Measurements from ENCODE around the gene RARRES1.

Gene RARRES1, protein sequence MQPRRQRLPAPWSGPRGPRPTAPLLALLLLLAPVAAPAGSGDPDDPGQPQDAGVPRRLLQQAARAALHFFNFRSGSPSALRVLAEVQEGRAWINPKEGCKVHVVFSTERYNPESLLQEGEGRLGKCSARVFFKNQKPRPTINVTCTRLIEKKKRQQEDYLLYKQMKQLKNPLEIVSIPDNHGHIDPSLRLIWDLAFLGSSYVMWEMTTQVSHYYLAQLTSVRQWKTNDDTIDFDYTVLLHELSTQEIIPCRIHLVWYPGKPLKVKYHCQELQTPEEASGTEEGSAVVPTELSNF

DNA sequence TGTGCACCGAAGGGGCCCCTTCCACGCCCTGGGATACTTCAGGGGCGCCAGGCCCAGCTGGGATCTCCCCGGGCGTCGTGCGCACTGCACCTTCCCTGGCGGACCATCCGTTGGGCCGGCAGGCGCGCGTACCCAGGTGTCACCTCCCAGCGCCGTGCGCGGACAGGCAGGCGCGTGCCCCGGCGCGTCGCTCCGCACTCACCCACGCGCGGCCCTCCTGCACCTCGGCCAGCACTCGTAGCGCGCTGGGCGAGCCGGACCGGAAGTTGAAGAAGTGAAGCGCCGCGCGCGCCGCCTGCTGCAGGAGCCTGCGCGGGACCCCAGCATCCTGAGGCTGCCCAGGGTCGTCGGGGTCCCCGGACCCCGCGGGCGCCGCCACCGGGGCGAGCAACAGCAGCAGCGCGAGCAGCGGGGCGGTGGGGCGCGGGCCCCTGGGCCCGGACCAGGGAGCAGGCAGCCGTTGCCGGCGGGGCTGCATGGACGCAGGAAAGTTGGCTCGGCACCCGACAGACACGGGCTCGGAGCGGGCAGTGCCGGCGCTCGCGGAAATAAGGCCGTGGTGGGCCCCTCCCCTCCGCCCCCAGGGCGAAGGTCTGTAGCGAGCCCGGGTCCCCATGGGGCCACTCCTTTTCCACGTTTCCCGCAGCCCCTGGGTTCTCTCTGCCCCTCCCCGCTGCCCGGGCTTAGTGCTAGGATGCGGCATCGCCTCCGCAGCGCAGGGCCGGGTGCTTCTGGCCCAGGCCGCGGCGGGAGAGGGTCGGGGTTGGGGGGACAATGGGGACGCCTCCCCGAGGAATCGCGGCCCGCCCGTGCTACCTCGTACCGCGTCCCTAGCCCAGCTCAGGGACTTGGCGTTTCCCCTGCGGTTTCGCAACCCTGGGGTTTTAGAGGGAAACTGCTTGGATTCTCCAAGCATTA, at the start of gene RARRES1:
Gene RARRES1, minus strand, starts transcription at position 520 of the 918 bp plus-strand sequence. Its CDS starts 42 bp downstream, at position 478.
- peak; percentile 68 for DNase-seq

DNA sequence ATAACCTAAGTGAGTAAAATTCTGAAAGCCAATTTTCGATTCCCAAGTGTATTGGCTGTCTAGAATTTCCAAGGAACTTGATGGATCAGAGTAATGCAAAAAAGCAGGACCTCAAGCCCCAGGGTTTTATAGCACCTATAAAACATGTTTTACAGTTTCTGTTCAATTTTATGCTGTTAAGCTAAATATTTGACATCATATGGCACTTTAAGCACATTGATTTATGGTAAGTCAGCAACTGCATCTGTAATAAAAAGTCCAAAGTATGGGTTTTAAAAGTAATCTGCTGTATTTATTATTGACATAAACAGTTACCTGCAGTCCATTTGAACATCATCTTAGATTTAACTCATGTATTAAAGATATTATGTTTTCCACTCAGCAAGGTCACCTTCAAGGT, 49.6 kb upstream of the RARRES1 start:
- no peak for DNase-seq

DNA sequence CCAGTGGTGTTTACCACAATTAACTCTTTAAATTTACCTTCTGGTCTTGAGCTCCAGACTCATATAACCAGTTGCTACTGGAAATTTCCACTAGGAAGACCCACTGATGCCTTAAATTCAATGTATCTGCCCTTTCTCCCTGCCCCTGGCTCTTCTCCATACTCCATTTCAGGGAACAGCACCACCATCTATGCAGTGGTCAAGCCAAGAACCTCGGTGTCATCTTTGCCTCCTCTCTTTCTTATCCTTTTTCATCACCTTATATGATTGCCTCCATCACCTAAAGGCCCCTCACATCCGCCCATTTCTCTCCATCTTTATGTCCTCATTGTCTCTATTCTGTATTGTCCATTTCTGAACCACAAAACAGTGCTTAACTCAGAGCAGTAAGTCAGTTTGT, 48.9 kb upstream of the RARRES1 start:
- DNase-seq = no peak

DNA sequence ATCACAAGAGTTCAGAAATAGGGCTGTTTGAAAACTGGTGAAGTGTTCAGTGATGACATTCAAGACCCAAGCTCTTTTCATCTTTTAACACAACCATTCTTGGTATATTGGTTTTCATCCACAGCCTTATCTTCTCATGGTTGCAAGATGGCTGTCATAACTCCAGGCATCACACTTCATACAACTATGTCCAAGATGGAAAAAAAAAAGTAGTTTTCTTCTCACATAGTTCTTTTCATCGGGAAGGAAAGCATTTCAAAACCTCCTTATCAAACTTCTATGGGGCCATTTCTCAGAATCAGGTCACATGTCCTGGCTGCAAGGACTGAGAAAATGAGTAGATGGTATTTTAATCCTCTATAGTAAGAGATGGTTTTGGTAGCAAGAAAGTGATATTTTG, 48.5 kb upstream of the RARRES1 start:
- no peak for DNase-seq

DNA sequence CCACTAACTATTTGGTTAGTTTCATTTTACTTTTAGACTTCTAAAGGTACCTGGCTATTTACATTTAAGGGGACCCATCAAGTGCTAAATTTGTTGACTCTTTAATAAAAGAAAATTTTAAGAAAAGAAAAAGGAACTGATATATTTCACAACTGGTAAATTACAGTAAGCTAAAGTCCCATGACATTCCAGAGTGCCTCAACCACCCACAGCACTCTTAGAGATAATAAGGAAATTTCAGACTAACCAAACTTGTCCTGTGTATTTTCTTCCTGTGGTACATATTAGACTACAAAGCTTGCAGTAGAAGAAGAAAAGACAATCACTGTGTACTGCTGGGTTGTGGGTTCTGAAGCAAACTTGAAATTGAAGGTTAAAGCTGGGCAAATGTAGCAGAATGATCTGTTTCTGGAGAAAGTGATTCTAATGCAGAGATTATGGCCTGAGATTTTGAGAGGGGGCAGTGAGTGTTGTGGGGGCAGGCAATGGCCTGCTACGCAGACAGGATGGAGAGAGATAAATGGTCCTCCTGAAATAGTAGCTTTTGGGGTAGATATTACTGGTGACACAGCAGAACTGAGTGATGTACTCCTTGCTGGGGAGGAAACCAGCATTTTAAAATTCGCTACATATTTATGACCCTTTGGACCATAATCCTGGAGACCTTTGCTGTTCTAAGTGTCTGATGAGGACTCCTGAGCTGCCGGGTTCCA, 45.1 kb upstream of the RARRES1 start:
- peak; percentile 70 for DNase-seq

DNA sequence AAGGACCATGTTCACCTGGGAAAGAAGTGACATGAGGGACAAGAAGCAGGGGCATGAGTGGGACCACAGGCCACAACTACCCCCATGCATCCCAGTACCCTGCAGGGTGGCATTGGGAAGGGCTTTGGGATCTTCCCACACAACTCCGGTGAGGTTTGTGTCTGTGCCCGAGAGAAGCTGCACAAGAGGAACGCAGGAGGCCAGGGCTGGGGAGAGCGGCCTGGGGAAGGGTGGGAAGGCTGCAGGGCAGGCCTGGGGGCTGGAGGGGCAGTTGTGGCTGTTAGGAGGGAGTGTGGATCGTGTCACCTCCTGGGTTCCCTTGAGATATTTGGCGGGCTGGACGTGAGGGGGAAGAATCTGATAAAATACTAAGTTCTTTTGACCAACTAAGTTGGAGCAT, 44.3 kb upstream of the RARRES1 start:
- DNase-seq = no peak

DNA sequence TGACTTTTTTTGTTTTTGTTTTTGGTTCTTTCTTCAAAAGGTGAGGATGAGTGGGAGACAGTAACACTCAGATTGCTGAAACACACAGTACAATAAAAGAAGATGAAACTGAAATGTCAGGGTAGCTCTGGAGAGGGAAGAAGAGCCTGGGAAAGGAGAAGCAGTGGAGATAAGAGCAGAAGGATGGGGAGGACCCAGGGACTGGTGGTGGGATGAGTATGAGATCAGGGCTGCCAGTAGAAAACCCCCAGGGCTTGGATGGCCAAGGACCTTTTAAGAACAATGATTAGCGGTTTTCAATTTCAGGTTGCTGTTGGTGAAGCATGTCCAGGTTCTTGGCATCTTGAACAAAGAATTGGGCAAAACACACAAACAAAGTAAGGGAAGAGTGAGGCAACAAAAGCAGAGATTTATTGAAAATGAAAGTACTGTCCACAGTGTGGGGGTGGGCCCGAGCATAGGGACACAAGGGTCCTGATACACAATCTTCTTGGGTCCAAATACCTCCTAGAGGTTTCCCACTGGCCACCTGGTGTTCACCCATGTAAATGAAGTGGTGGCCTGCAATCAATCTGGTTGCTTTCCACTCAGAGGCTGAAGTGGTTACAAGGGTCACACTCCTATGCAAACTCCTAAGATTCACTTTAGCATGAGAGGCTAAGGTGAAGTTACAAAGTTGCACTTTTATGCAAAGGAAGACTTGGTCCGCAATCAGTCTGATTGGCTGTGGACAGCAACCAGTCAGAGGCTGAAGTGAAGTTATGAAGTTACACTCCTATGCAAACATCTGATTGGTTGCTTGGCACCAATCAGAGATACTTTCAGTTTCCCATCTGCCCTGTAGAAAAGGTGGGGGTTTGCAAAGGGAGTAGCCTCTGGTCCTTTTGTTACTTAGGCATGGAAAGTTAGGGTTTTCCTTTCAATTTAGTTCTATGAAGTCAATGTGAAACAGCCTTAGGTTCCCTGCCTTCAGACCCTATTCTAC, 43.5 kb upstream of the RARRES1 start:
- DNase-seq = peak; percentile 65

DNA sequence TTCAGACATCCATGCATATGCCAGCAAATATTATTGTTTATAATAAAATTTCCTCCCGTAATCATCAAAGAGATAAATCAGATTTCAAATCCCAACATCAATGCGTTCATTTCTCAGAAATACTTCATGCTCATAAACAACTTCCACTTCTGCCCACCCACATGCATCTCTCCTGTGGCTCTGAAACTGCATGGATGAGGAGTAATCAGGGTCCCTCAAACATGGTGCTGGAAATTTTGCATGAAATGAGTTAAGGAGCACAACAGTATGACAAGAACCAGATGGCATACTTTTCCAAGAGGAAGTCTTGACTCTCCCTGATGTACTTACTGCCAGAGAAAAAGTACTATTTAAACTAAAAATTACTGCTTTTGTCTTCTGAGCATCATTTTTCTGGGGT, 42.7 kb upstream of the RARRES1 start:
- DNase-seq = peak; percentile 44

DNA sequence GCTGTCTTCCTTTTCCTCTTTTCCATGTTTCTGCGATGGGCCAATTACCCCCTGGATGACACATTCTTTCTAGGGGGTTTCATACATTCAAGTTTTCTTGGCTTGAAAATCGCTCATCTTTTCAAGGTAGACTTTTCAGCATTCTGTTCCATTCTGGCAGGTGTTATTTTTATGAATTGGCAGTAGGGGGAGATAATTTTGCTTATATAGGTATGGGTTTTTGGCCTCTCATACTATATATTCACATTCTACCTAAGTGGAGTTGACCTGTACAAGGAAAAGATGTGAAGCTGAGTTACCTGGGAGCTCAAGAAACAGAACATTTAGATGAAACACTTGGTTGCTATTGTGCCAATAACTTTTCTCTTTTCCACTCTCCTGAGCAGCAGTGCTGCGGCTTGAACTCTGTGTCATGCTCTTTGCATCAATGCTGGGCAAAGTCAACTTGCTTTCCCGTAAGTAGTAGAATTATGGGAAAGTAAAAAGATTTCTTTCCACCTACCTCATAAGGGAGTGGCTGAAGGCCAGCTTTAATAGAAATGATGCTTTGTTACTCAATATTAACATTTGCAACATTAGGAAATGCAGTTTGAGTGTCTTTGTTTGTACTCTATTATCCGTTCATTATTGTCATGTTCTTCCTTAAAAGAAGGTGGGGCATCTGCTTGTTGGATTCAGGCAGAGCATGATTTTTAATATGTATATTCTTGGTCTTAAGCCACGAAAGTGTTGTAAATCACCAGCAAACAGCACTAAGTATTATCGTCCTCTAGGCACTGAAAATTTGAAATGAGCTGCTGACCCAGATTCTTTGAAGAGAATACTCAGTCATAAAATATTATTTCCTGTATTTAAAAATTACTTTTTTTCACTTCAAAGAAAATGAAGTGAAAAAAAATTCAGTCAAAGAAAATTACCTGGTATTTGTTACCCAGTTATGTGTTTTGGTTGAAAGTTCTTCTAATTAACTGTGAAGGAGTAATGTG, 41.9 kb upstream of the RARRES1 start:
- DNase-seq = peak; percentile 52

DNA sequence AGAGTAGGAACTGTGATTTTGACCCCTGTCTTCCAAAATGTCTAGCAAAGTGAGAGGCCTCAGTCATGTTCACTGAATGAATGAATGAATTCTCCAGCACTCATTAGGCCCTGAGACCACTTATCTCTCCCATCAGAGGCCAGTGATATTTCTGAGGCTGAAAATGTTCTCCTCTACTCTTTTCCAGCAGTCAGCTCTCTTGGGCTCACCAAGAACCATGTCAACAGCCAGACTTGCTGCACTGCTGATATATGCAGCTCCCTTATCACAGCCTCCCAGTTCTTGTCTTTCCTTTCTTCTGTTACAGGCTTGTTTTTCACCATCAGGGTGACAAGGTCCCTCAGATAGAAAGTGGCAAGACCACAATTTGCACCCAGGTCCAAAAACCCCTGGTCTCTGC, 40.9 kb upstream of the RARRES1 start:
- no peak for DNase-seq

DNA sequence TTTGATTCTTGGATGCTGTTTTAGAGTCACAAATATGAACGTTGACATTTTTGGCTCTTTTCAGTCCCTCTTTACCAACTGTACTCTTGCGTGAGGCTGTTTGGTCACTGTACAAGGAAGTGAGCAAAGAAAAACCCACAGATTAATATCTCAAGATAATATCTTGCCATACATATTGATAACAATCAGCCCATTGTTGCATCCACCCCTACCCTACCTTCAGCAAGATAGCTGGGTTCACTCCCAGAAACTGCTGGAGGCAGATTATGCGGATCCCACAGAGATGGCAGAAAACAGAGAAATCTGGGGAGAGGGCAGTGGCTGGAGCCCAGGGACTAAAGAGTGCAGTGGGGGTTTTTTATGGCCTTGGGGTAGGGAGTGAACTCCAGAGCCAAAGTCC, 39.7 kb upstream of the RARRES1 start:
- DNase-seq = no peak

DNA sequence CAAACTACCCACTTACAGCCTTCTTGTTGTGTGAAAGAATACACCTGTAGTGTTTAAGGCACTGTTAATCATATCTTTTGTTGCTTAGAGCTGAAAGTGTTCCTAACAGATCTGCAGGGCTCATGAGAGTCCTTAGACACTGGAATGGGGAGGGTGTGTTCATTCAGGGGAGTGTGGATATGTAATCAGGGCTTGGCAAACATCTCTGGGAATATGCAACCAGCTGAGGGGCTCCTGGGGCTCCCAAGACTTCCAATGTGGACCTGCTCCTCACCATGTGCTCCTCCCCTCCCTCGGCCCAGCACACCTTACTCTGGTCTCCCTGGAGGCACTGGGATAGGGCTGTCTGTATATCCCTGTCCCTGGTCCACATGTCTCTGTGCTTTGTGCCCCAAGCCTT, 39.3 kb upstream of the RARRES1 start:
- no peak for DNase-seq

DNA sequence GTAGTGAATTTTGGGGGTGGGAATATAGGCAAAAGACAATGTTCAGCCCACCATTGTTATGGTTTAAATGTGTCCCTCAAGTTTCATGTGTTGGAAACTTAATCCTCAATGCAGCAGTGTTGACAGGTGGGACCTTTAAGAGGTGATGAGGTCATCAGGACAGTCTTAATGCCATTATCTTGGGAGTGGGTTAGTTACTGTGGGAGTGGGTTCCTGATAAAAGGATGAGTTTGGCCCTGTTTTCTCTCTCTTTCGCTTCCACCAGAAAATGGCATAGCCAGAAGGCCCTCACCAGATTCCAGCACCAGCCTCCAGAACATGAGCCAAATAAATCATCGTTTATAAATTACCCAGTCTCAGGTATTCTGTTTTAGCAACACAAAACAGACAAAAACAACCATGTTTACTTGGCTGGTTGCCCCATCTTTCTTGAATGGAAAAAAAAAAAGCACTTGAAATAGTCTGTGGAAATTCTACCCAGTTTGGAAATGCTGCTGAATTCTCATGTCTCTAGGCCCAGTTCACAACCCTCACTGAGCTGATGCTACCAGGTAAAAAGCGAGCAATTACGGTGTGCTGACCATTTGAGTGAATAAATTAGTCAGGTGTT, 38.6 kb upstream of the RARRES1 start:
- DNase-seq = no peak

DNA sequence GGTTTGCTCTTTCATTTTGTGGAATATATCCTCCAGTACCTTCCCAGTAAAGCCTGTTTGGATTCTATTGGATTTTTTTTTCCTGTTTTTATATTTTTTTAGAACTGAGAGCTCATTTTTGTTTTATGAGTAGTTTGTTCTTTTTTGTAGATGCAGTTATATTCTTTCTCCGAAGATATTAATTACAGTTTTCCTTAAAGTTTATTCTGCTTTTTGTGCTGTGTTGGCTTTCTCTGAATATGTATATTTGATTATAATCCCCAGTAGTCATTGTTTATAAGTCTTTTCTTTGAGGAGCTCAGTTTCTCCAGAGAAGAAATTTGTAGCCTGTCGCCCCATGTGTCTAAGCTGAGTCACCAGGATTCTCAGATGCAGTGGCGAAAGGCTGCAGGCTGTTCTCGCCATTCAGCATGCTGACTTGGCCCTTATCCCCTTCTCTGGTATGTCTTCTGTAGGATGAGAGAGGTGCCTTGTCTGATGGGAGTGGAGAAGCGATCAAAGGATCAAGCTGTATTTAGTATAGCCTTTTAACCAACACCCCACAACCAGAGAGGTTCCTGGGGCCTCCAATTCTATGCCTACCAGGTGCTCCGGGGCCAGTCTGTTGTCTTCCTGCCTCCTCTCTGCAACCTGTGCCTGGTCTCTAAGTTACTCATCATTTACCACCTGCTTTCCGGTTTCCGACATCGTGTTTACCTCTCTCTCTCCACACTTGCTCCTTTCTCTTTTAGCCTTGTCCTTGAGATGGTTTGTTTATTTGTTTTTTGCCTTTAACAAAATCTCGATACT, 37.9 kb upstream of the RARRES1 start:
- DNase-seq = no peak

DNA sequence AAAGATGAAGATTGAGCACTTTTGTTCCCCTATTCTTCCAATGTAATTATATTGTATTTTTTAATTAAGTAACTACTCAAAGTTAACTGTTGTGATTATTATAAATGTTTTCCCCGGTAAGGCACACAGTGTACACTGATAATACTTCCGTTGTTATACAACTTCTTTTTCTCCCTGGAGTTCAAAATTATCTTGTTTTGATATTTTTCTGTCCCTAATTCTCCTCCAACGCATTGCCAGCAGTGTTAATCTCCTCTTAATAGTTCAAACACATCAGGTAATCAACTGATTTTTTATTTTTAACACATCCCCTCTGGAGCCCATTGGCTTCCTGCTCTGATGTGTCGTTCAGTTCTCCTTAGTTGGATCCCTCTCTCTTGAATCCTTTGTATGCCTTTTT, 37.3 kb upstream of the RARRES1 start:
- DNase-seq = no peak

DNA sequence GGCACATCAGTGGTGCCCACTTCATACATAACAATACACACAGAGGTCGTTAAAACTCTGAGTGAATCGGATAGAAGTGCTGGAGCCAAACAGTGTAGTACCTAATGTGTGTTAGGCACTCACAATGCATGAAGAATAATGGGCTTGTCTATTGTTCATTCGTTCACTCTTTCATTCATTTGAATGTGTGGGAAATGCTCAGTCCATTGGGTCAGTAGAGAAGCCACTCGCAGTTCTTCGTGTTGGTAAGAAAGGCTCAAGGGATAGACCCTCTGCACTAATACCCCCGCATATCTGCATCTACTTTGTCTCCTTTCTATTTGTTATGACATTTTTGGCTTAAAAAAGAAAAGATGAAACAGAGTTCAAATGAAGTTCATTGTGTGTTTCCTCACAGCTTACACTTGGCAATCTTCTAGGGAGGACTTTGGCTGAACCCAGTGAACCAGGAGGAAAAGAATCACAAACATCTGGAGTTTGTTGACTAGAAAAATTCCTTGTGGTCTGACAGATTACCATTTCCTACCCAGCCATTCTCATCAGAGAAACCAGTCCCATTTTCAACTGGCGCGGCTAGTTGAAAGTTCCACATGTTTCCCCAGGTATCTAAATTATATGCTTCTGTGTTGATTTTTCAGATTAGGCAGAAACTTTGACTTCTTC, 36.8 kb upstream of the RARRES1 start:
- no peak for DNase-seq

DNA sequence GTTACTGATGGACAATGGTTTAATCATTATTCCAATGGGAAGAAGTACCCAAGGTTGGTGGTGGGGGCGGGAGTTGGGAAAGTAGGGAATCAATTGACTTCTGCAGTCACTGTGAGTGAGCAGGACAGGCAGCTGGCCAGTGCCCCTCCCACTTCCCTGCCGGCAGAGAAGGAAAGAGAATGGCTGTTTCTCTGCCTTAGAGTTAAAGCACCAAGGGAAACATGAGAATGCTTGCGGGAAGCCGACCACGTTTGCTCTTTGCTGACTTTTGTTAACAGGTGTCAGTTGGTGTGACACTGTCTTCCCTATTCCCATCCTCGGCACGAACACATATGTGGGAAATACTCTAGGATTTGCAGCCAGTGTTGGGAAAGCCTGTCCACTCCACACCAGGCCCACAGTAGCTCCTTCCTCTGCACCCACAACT, 36.1 kb upstream of the RARRES1 start:
- DNase-seq = no peak

DNA sequence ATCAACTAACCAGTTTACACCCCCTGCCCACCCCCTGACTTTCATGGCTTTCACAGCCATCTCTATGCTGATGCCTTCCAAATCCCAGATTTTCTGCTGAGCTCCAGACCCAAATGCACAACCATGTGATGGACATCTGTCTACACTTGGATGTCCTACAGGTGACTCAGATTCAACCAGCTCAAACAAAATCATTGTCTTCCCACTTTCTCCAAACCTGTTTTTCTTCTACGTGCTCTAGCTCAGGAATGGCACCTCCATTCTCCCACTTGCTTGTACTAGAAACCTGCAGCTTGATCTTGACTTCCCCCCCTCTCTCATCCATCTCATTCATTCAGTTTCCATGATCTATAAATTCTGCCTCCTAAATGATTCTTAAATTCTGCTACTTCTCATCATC, 34.1 kb upstream of the RARRES1 start:
- no peak for DNase-seq

Data from suppressor macrophage treated with lipopolysaccharide for 4 hours (primary cell).